Panc1 (cell line): ENCODE results near the gene SLC30A1.

Experiments
- POLR2AphosphoS5 ChIP-seq: IDR thresholded peaks from 2 replicates; pipeline ENCODE4 v1.6.1; 2012; ENCODE audit warnings: mild to moderate bottlenecking, low read depth, low read length, moderate library complexity
- TCF7L2 ChIP-seq: IDR thresholded peaks from 2 replicates; pipeline ENCODE4 v1.6.1; 2011; ENCODE audit warnings: mild to moderate bottlenecking, low read depth, low read length, inconsistent platforms
- TF ChIP-seq, protein P1 (sequence below): fragments of 450-650 bp; IDR thresholded peaks from 2 replicates; pipeline ENCODE4 v1.5.1; 2017; ENCODE audit warnings: mild to moderate bottlenecking
- TF ChIP-seq, protein P2 (sequence below), 2 experiments: IDR thresholded peaks; 2 replicates each; pipeline ENCODE4 v1.6.1; 2011 to 2012; ENCODE audit warnings: low read depth in 2 of 2, control low read depth in 1 of 2, low read length in 1 of 2, mild to moderate bottlenecking in 1 of 2, moderate library complexity in 1 of 2; ENCODE audit not compliant: insufficient read depth in 1 of 2

DNA sequence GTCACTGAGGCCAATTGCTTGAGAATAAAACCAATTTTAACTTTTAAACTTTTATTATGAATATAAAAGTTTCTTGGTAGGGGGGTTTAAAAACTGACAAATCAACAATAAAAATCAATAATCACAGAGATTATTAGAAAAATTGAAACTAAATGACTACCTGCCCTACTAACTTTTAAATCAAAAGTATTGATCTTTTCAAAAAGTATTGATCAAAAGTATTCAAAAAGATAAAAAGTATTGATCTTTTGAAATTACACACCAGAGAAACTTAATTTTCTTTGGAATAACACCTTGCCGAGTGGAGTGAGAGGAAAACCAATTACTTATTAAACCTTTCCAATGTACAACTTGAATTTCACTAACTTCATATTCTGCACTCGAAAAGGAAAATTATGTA lies 2.2 kb downstream of the SLC30A1 start:
- TF ChIP-seq, protein P1, sequence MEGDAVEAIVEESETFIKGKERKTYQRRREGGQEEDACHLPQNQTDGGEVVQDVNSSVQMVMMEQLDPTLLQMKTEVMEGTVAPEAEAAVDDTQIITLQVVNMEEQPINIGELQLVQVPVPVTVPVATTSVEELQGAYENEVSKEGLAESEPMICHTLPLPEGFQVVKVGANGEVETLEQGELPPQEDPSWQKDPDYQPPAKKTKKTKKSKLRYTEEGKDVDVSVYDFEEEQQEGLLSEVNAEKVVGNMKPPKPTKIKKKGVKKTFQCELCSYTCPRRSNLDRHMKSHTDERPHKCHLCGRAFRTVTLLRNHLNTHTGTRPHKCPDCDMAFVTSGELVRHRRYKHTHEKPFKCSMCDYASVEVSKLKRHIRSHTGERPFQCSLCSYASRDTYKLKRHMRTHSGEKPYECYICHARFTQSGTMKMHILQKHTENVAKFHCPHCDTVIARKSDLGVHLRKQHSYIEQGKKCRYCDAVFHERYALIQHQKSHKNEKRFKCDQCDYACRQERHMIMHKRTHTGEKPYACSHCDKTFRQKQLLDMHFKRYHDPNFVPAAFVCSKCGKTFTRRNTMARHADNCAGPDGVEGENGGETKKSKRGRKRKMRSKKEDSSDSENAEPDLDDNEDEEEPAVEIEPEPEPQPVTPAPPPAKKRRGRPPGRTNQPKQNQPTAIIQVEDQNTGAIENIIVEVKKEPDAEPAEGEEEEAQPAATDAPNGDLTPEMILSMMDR = no peak
- TF ChIP-seq, protein P2, sequence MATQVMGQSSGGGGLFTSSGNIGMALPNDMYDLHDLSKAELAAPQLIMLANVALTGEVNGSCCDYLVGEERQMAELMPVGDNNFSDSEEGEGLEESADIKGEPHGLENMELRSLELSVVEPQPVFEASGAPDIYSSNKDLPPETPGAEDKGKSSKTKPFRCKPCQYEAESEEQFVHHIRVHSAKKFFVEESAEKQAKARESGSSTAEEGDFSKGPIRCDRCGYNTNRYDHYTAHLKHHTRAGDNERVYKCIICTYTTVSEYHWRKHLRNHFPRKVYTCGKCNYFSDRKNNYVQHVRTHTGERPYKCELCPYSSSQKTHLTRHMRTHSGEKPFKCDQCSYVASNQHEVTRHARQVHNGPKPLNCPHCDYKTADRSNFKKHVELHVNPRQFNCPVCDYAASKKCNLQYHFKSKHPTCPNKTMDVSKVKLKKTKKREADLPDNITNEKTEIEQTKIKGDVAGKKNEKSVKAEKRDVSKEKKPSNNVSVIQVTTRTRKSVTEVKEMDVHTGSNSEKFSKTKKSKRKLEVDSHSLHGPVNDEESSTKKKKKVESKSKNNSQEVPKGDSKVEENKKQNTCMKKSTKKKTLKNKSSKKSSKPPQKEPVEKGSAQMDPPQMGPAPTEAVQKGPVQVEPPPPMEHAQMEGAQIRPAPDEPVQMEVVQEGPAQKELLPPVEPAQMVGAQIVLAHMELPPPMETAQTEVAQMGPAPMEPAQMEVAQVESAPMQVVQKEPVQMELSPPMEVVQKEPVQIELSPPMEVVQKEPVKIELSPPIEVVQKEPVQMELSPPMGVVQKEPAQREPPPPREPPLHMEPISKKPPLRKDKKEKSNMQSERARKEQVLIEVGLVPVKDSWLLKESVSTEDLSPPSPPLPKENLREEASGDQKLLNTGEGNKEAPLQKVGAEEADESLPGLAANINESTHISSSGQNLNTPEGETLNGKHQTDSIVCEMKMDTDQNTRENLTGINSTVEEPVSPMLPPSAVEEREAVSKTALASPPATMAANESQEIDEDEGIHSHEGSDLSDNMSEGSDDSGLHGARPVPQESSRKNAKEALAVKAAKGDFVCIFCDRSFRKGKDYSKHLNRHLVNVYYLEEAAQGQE (IDR thresholded peaks at IDR 0.05; ENCODE audit: insufficient read depth in 1 of 2, low read depth in 2 of 2, low read length in 1 of 2) = no peak
- TF ChIP-seq POLR2AphosphoS5 (no peak), TCF7L2 (no peak)
